BLaER1 treated with 17β-estradiol and CSF1 and Interleukin-3, amounts not matched to agents 10 nM and 100 nM (cell line): ENCODE measurements around the gene FSIP1.

Source experiments
- H3K27ac ChIP-seq, 11 experiments: shearing (Covaris generic); formaldehyde crosslinking; 2 replicates each; pipeline ENCODE4 v1.8.1; 2022
- H3K27me3 ChIP-seq, 11 experiments: shearing (Covaris generic); formaldehyde crosslinking; 2 replicates each; pipeline ENCODE4 v1.8.1; 2022
- H3K36me3 ChIP-seq, 11 experiments: shearing (Covaris generic); formaldehyde crosslinking; 2 replicates each; pipeline ENCODE4 v1.8.1; 2022
- H3K4me1 ChIP-seq, 10 experiments: shearing (Covaris generic); formaldehyde crosslinking; 2 replicates each; pipeline ENCODE4 v1.8.1; 2022
- H3K4me2 ChIP-seq, 11 experiments: shearing (Covaris generic); formaldehyde crosslinking; 2 replicates each; pipeline ENCODE4 v1.8.1; 2022
- H3K4me3 ChIP-seq, 10 experiments: shearing (Covaris generic); formaldehyde crosslinking; 2 replicates each; pipeline ENCODE4 v1.8.1; 2022
- H3K9ac ChIP-seq, 11 experiments: shearing (Covaris generic); formaldehyde crosslinking; 2 replicates each; pipeline ENCODE4 v1.8.1; 2022
- H3K9me3 ChIP-seq, 11 experiments: shearing (Covaris generic); formaldehyde crosslinking; replicated peaks in 1 of 11; 2 replicates each; pipeline ENCODE4 v1.8.1; 2022
- H4K20me1 ChIP-seq, 11 experiments: shearing (Covaris generic); formaldehyde crosslinking; 2 replicates each; pipeline ENCODE4 v1.8.1; 2022
- Cebpa-rat ChIP-seq, 11 experiments: shearing (Covaris generic); IDR thresholded peaks; 2 replicates each; pipeline ENCODE4 v1.8.1; 2022

Gene FSIP1

DNA sequence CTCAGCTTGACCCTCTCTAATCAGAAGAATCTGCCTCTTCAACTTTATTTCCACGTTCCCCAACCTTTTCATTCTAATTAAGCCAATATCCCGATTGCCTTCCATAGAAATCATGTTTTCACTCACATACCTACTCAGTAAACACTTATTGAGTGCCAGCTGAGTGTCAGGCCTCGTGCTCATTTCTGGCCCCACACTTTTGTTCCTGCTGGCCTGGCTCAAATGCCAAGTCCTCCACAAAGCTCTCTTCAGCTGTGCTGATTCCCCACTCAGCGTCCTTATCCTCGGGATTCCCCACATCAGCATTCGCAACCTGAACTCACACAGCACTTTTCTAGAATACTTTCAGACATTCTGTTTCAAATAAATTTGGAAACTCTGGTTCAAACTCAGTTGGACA is 132.9 kb downstream of the FSIP1 start:
- no peaks in the 10 kb centered on the region for H3K36me3 ChIP-seq
- no peak overlapping the region for H3K4me2 ChIP-seq
- no peaks in the 10 kb centered on the region for H4K20me1 ChIP-seq
- H3K4me1 ChIP-seq = no peaks in the 10 kb centered on the region
- no peak overlapping the region for H3K4me3 ChIP-seq
- no peaks in the 10 kb centered on the region for H3K27me3 ChIP-seq
- H3K27ac ChIP-seq = no peak overlapping the region
- H3K9ac ChIP-seq = no peak overlapping the region
- TF ChIP-seq Cebpa-rat (IDR thresholded peaks at IDR 0.05) = no peak; a peak in 1 of 22 replicates
- no peaks in the 10 kb centered on the region for H3K9me3 ChIP-seq

GRCh38 chr15:39646425-39646824 is 136.2 kb downstream of the FSIP1 start:
- Histone ChIP-seq H3K9me3 (no peaks in the 10 kb centered on the region), H3K9ac (no peak overlapping the region), H3K4me1 (no peaks in the 10 kb centered on the region), H3K4me2 (no peak overlapping the region), H3K27me3 (no peaks in the 10 kb centered on the region), H3K27ac (no peak overlapping the region), H3K4me3 (no peak overlapping the region), H4K20me1 (no peaks in the 10 kb centered on the region), H3K36me3 (no peaks in the 10 kb centered on the region)
- no peak for TF ChIP-seq Cebpa-rat (IDR thresholded peaks at IDR 0.05)

DNA sequence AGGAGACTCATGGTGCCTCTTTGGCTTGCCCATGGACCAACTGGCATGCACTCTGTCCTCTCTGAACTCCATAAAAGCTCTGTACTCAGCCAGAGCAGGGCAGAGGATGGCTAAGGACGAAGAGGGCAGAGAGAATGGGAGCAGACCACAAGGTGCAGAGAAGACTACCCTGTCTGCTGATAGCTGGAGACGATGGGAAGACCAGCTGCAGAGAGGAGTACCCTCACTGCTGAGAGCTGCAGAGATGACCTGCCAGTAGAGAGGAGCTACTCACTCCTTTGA is 136.7 kb downstream of the FSIP1 start:
- no peak overlapping the region for H3K9ac ChIP-seq
- no peaks in the 10 kb centered on the region for H4K20me1 ChIP-seq
- H3K4me1 ChIP-seq = no peaks in the 10 kb centered on the region
- H3K27ac ChIP-seq = no peak overlapping the region
- TF ChIP-seq Cebpa-rat (IDR thresholded peaks at IDR 0.05) = no peak
- no peaks in the 10 kb centered on the region for H3K27me3 ChIP-seq
- H3K36me3 ChIP-seq = no peaks in the 10 kb centered on the region
- H3K4me2 ChIP-seq = no peak overlapping the region
- H3K9me3 ChIP-seq = no peaks in the 10 kb centered on the region
- no peak overlapping the region for H3K4me3 ChIP-seq

DNA sequence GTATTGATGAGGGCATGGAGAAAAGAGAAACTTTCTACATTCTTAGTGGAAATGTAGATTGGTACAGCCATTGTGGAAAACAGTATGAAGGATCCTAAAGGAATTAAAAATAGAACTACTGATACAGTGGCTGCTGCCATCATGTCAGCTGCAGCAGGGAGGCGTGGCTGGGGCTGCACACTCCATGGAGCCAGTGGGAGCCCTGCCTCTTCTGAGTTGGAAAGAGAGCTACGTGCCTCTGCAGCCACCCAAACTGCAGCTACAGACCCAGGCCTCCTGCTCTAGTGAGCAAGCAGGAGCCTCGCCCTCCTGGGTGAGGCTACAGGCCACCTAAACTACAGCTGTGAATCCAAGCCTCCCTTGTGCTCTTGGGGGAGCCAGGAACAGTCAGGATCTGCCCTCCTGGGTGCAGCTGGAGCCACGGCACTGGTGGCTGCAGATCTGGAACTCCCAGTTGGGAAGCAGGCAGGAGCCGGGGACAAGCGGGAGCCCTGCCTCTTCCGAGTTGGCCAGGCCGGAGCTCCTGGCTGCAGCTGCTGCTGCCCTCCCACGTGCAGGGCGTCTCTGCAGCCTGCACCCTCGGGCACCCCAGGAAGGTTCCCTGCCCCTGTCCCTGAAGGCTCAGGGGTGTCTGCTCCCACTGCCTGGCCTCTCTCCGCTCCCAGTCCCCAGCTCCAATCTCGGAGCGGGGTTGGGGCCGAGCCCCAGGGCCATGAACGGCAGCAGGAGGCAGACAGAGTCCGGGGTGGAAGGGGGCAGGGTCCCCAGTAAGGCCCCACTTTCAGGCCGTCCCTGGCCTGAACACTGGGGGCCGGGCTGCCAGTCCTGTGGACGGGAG is 137.3 kb downstream of the FSIP1 start:
- Histone ChIP-seq H3K36me3 (no peaks in the 10 kb centered on the region), H3K4me1 (no peaks in the 10 kb centered on the region)

DNA sequence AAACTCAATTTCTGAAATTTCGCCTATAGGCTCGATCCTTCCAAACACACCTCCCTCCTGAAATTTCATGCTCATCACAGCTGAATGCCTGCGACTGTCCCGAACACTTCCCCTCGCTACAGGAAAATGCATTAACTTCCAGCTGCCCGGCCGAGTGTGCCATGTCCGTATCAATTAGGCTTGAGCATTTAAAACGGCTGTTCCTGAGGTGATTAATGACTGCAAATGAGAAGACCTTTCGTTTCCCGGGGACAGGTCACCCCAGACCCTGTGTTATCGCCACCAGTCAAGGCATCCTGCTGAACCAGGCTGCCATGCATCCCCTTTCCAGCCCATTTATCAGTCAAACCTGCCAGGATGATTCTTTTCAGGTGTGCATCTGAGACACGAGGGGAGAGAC is 138.5 kb downstream of the FSIP1 start:
- Histone ChIP-seq H3K9ac (no peak overlapping the region), H3K27ac (no peak overlapping the region), H3K36me3 (no peaks in the 10 kb centered on the region), H4K20me1 (no peaks in the 10 kb centered on the region), H3K4me1 (no peaks in the 10 kb centered on the region), H3K27me3 (no peaks in the 10 kb centered on the region), H3K4me3 (no peak overlapping the region), H3K4me2 (no peak overlapping the region), H3K9me3 (no peaks in the 10 kb centered on the region)
- no peak for TF ChIP-seq Cebpa-rat (IDR thresholded peaks at IDR 0.05)

More for the DNA sequence above, 137.3 kb downstream of the FSIP1 start:
- Histone ChIP-seq H3K9ac (no peak overlapping the region), H3K27me3 (no peaks in the 10 kb centered on the region), H3K4me2 (no peak overlapping the region), H3K27ac (no peak overlapping the region), H4K20me1 (no peaks in the 10 kb centered on the region), H3K9me3 (no peaks in the 10 kb centered on the region), H3K4me3 (no peak overlapping the region)
- TF ChIP-seq Cebpa-rat (IDR thresholded peaks at IDR 0.05) = no peak

- Histone ChIP-seq H3K27me3 (no peaks in the 10 kb centered on the region), H3K4me2 (no peak overlapping the region), H3K9ac (no peak overlapping the region), H3K36me3 (no peaks in the 10 kb centered on the region), H3K27ac (no peak overlapping the region), H3K4me3 (no peak overlapping the region), H4K20me1 (no peaks in the 10 kb centered on the region), H3K4me1 (no peaks in the 10 kb centered on the region), H3K9me3 (no peaks in the 10 kb centered on the region)
- TF ChIP-seq Cebpa-rat (IDR thresholded peaks at IDR 0.05) = no peak
Observed at GRCh38 chr15:39643727-39644126, 138.9 kb downstream of the FSIP1 start.

DNA sequence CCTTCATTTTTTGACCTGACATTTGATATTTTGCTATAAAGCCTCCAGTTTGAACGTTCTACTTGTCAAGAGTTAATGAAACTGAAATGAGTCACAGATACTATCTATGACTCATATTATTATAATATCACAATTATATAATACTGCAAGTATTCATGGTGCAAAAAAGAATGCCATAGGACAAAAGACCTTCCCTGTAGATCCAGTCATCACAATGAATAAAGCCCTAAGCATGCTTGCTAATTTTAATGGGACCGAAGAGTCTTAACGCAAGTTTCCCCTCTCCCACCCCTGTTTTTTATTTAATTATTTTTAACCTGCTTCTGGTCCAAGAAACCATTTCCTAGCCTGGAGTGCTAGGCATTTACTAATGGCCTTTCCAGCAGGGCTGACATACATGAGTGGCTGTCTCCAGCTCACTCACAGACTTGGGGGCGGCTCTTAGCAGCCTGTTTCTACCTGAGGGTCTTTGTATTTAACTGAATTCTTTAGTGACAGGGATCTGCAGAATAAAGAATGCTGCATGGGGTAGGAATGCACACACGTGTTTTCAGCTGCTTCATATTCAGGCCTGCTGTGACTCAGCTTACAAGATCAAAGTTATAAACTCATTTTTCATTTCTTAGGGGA is 140.5 kb downstream of the FSIP1 start:
- Histone ChIP-seq H4K20me1 (no peaks in the 10 kb centered on the region), H3K36me3 (no peaks in the 10 kb centered on the region), H3K4me2 (no peak overlapping the region), H3K9me3 (no peaks in the 10 kb centered on the region), H3K4me3 (no peak overlapping the region), H3K27ac (no peak overlapping the region), H3K27me3 (no peaks in the 10 kb centered on the region), H3K9ac (no peak overlapping the region), H3K4me1 (no peaks in the 10 kb centered on the region)
- TF ChIP-seq Cebpa-rat (IDR thresholded peaks at IDR 0.05) = no peak

DNA sequence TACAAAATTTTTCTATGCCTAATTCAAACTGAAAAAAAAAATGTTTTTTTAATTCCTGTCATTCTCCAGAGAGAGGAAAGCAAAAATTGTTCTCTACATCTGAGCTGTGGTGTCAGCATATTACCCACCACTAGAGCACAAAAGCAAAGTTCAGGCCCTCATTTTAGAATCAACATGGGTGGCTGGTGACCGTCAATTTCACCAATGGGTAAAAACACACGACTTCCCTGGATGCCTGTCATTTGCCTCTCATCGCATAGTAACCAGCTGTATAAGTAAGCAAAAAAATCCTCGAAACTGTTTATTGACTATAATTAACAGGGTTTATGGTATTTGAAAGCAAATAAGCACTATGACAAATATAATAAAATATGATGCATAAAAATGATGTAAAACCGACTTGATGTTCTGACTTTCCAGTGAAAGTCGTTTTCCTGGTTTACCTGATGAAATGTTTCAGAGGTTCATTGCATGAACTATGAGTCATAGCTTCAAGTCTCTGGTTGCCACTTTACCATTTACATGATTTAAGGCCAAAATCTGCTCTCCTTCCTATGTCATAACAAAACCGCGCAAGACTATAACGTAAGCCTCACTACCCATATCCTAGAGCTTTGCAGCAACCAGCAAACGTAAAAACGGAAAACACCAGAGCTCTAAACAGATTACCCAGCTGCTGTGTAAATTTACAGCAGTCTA is 141.3 kb downstream of the FSIP1 start:
- H3K4me2 ChIP-seq = no peak overlapping the region
- no peak overlapping the region for H3K4me3 ChIP-seq
- no peaks in the 10 kb centered on the region for H4K20me1 ChIP-seq
- no peaks in the 10 kb centered on the region for H3K27me3 ChIP-seq
- no peaks in the 10 kb centered on the region for H3K36me3 ChIP-seq
- H3K27ac ChIP-seq = no peak overlapping the region
- H3K4me1 ChIP-seq = no peaks in the 10 kb centered on the region
- no peak for TF ChIP-seq Cebpa-rat (IDR thresholded peaks at IDR 0.05)
- no peaks in the 10 kb centered on the region for H3K9me3 ChIP-seq
- no peak overlapping the region for H3K9ac ChIP-seq

DNA sequence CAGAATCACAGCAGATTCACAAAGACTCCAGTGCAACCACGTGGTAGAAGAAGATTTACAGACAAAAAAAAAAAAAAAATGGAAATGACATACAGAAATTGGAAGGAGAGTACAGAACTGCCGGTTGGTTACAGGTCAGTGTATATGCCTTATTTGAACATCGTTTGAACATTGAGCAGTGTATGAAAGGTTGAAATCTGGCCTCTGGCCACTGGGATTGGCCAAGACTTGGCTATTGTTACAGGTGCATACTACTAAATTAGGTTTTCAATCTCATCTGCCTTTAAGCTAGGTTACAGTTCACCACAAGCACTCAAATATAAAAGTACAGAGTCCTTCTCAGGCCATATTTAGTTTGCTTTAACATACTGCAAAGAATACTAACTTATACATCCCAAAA is 142.0 kb downstream of the FSIP1 start:
- no peaks in the 10 kb centered on the region for H3K36me3 ChIP-seq
- H3K4me1 ChIP-seq = no peaks in the 10 kb centered on the region
- no peaks in the 10 kb centered on the region for H3K27me3 ChIP-seq
- H3K4me3 ChIP-seq = no peak overlapping the region
- 0 out of 22 replicates have a peak, but pooled peaks cover 0 to 1% (median 0%) of the 10 kb centered on the region in 11 experiments for H3K9me3 ChIP-seq
- H4K20me1 ChIP-seq = no peaks in the 10 kb centered on the region
- no peak overlapping the region for H3K4me2 ChIP-seq
- H3K27ac ChIP-seq = no peak overlapping the region
- no peak overlapping the region for H3K9ac ChIP-seq
- no peak for TF ChIP-seq Cebpa-rat (IDR thresholded peaks at IDR 0.05)
